HG03025 (cell line): ENCODE results near the gene IGFBP6.

Experiments
- ATAC-seq: cut with Tn5 transposase; IDR thresholded peaks from one replicate; pipeline ENCODE4 v1.9.1; 2021; ENCODE audit warnings: mild to moderate bottlenecking, moderate library complexity; ENCODE audit not compliant: unreplicated experiment, low FRiP score

The IGFBP6 gene

DNA sequence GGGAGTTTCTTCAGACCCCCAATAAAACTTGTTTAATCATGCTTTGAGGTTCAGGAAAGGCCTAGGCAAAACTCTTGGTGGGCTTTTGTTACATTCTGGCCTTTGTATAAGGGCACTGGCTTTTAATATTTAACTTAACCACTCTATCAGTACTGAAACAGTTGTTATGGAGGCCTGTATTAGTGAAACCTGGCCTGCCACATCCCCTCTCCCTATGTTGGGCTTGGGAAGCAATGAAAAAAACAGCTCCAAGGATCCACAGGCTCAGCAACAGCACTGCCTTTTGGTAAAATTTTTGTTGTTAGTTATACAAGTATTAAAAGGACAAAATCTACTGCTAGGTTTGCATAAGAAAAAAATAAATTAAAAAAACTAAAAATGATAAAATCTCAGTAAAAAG lies 16.5 kb downstream of the IGFBP6 start:
- no peak for ATAC-seq

GRCh38 chr12:53115112-53115890 lies 17.8 kb downstream of the IGFBP6 start:
- no peak for ATAC-seq

DNA sequence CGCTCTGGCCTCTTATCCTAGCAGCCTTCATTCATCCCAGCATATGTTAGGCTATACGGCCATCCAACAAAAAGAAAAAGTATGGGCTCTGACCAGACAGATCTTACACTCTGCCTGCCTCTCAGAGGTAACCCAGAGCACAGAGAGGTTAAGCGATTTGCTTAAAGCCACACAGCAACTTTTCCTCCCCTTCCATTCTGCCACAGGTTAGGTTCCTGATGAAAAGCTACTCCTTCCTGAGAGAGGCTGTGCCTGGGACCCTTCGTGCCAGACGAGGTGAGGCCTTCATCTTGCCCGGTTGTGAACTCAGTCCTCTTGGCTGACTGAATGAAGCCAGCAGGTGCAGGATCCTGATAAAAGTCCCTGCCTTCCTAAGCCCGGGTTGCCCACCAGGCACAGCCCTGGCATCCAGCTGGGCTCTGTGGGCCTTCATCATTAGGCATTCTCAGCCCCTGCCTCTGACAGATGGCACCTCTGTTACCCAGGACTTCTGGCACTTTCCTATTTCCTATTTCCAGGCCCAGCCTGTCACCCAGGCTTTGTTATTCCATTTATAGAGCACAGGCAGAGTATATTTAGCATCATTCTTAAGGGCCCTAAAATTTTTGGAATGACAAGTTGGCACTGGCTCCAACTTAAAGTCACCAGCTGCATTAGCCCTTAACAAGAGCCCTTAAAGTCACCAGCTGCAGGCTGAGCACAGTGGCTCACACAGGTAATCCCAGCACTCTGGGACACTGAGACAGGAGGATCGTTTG lies 18.6 kb downstream of the IGFBP6 start:
- ATAC-seq: no peak

DNA sequence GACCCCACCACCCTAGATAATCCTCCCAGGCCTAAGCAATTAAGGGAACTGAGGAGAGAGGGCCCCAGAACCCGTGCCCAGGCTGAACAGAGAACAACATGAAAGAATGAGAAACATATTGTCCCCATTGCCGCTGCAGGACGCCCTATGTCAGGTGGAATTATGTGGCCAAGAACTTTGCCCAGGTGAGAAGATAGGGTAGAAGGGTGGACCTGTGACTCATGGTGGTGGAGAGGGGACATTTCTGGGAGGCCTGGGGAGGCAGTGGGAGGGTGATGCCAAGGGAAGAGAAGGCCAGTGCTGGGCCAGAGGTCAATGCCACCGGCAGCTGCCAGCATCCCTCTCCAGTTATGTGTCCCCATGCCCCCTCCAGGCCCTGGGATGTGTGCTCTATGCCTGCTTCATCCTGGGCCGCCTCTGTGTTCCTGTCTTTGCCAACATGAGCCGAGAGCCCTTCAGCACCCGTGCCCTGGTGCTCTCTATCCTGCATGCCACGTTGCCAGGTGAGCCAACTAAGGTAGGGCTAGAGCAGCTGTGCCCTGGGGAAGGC lies 21.4 kb downstream of the IGFBP6 start:
- no peak for ATAC-seq

GRCh38 chr12:53120685-53121525 lies 23.4 kb downstream of the IGFBP6 start:
- ATAC-seq: no peak

- ATAC-seq: no peak
These were observed 25.5 kb downstream of the IGFBP6 start for GRCh38 chr12:53122961-53123468.

DNA sequence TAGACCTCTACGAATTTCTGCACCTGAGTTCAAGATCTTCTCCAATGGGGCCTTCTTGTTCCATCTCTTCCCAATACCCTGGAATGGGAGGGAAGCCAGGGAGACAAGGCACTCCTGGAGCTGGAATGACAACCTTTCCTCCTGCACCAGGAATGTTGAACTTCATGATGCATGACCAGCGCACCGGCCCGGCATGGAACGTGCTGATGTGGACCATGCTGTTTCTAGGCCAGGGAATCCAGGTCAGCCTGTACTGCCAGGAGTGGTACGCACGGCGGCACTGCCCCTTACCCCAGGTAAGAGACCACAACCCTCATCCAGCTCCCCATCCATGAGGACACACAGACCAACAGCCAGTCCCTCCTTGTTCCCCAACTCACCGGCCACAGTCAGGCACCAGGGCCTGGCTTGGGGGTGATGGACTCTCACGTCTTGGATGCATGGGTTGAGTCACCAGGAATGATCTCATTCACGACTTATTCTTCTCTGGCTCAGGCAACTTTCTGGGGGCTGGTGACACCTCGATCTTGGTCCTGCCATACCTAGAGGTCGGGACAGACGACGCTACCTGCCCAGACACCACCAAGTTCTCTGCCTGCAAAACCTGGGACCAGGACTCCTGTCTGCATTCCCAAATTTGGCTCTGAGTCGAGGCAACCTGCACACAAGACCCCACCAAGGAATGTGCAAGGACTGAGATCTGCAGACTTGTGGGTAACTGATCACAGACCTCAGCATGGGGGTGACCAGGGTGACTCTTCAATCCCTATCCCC lies 26.3 kb downstream of the IGFBP6 start:
- no peak for ATAC-seq

DNA sequence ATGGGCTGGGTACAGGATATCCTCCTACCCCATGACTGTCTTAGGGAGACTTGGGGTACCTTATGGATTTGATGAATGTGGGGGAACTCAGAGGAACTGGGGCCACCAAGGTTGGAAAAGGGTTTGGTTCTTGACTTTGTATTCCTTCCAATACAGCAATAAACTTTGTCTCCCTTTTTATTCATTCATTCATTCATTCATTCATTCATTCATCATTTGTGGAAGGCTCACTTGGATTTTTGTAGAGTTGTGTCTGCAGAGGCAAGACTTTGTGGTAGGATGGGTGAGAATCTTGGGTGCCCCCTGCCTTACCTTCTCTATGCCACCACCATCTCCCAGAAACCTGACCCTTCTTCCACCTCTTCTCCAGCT lies 26.9 kb downstream of the IGFBP6 start:
- ATAC-seq: no peak

GRCh38 chr12:53127169-53127568 lies 29.7 kb downstream of the IGFBP6 start:
- ATAC-seq: no peak

DNA sequence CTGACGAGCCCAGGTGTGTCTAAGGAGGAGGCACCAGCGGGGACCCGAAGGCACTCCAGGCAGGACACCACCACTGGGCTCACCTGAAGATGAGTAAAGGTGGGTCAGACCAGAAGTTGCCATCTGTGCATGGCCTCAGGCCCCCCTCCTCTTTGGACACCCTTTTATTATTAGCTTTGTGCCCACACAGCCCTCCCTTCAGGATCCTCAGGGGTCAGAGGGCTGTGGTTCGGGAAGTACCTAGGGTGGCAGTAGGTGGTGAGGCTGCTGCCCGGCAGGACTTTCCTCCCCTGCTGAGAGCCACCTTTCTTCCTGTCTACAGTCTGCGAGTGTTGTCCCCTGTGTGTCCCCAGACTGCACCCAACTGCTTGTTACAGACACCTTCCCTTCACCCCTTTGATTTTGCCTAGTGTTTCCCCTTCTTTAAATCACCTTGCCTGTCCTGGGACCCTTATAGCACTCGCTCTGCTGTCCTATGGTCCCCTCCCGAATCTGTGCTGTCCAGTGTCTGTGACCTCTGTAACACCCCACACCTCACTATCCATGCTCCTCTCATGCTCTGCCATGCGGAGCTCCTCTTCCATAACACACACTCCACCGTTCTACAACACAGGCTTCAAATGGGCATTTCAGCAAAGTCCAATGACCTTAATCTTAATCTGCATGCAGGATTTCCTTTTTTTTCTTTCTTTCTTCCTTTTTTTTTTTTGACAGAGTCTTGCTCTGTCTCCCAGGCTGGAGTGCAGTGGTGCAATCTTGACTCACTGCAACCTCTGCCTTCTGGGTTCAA lies 31.5 kb downstream of the IGFBP6 start:
- ATAC-seq: no peak

GRCh38 chr12:53131844-53132243 lies 34.4 kb downstream of the IGFBP6 start:
- ATAC-seq: no peak

DNA sequence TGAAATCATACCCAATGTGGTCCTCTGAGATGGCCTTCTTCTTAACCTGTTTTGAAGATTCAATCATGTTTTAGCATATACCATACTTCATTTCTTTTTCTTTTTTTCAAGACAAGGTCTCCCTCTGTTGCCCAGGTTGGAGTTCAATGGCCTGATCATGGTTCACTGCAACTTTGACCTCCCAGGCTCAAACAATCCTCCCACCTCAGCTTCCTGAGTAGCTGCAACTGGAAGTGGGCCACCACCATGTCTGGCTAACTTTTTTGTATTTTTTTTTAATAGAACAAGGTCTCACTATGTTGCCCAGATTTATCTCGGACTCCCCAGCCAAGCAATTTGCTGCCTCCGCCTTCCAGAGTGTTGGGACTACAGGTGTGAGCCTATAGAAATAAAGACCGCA lies 36.3 kb downstream of the IGFBP6 start:
- ATAC-seq: no peak

DNA sequence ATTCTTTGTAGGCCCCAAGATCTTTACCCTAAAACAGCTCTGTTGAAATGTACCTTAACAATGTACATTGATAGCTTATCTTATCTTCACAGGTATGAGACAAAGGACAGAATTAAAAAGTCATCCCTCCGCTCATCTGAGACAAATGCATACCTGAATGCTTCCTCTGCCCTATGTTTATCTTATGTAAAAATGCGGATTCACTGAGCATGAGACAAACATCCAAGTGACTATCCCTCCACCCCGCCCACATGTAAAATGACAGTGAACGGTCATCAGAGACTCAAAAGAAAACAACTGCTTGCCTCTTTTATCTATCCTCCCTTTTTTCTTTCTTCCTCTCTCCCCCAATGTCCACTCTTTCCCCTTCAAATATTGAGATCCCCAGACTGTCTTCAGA lies 45.9 kb downstream of the IGFBP6 start:
- no peak for ATAC-seq

GRCh38 chr12:53145383-53146260 lies 48.2 kb downstream of the IGFBP6 start:
- ATAC-seq: no peak

GRCh38 chr12:53147181-53147580 lies 49.7 kb downstream of the IGFBP6 start:
- no peak for ATAC-seq

- ATAC-seq: no peak
These were observed 50.2 kb downstream of the IGFBP6 start for GRCh38 chr12:53147653-53148052.

DNA sequence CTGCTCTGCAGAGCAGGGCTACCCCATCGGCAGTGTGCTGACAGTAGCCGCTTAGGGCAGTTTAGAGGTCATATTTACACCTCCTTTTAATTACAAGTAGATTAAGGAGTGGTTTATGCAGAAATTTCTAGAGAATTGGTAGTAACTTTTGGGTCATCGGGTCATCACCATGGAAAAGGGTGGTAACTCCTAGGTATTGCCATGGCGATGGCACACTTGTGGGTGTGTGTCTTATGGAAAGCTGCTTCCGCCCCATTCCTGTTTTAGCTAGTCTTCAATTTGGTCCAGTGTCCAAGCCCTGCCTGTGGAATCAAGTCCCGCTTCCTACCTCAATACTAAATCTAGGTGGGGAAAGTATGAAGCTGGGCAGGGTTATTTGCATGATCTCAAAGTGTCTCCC lies 53.6 kb downstream of the IGFBP6 start:
- no peak for ATAC-seq
